ENCODE measurements around the gene VPS54. TPM values are rescaled to one million over a fixed set of nuclear protein-coding genes. Genes with fewer than 3 reads are reported as not detected.

VPS54 gene
- polyA plus RNA-seq, 1 of the 3 experiments (the other 2 are of a cell fraction), result 5.3 TPM

GRCh38 chr2:64018701-64019082 lies 536 bp downstream of the VPS54 start:
- Histone ChIP-seq H3K4me3 (ENCODE audit: low read depth in 2 of 2, low read length in 1 of 2) (peak overlapping the region; percentile 64 to 95), H3K9ac (peak overlapping the region; percentile 93), H4K20me1 (ENCODE audit: insufficient read depth) (peaks cover 10% of the 10 kb centered on the region), H3K9me2 (no peaks in the 10 kb centered on the region), H3K4me2 (peak overlapping the region; percentile 93), H3K27ac (ENCODE audit: low read depth in 2 of 2, low read length in 1 of 2) (peak overlapping the region; percentile 88), H3K36me3 (replicated peaks in 1 of 2; ENCODE audit: control insufficient read depth in 1 of 2, insufficient read depth in 2 of 2, low read length in 1 of 2) (peaks cover 0 to 7% of the 10 kb centered on the region in 2 experiments), H2AFZ (ENCODE audit: low read depth) (peak overlapping the region; percentile 87), H3K4me1 (ENCODE audit: control insufficient read depth in 1 of 2, insufficient read depth in 2 of 2, low read depth in 1 of 2, low read length in 1 of 2) (peaks cover 4 to 25% of the 10 kb centered on the region in 2 experiments), H3F3A (replicated peaks; ENCODE audit: insufficient read depth) (peaks cover 24% of the 10 kb centered on the region), H3K79me2 (ENCODE audit: insufficient read depth) (peaks cover 50% of the 10 kb centered on the region), H3K27me3 (ENCODE audit: insufficient read depth) (no peaks in the 10 kb centered on the region), H3K9me3 (no peaks in the 10 kb centered on the region)
- DNase-seq, result no peak
- POLR2A ChIA-PET, result interaction anchor here (0.9 kb wide), 1 partner anchor 177 kb away, joined by 3 read pairs; the partner anchor contains the start of gene UGP2
- CTCF ChIA-PET, result interaction anchor here (1.0 kb wide), 1 partner anchor 18 kb away, joined by 3 read pairs; no protein-coding TSS in a partner anchor
- TF ChIP-seq SIN3A (IDR thresholded peaks at IDR 0.05; ENCODE audit: borderline replicate concordance, low read depth, low read length) (0 out of 2 replicates have a peak, but pooled peaks have one; percentile 39), TAF1 (IDR thresholded peaks at IDR 0.05; ENCODE audit: borderline replicate concordance, low read depth, low read length) (0 out of 2 replicates have a peak, but pooled peaks have one; percentile 26), MXI1 (IDR thresholded peaks at IDR 0.05; ENCODE audit: low read depth, low read length) (peak; percentile 72), MAX (IDR thresholded peaks at IDR 0.05; ENCODE audit: low read depth) (no peak), ELF1 (IDR thresholded peaks at IDR 0.05) (no peak), EZH2phosphoT487 (IDR thresholded peaks at IDR 0.05; ENCODE audit: borderline replicate concordance, low read depth) (no peak), RFX5 (IDR thresholded peaks at IDR 0.05; ENCODE audit: low read length) (no peak), FOSL2 (IDR thresholded peaks at IDR 0.05; ENCODE audit: borderline replicate concordance, low read depth) (no peak), SMC3 (IDR thresholded peaks at IDR 0.05; ENCODE audit: low read depth, low read length) (no peak), GATA2 (CRISPR knock-in tag; IDR thresholded peaks at IDR 0.05) (no peak), POLR2AphosphoS5 (IDR thresholded peaks at IDR 0.05; ENCODE audit: low read depth, low read length) (no peak)
- TF ChIP-seq, protein P1, sequence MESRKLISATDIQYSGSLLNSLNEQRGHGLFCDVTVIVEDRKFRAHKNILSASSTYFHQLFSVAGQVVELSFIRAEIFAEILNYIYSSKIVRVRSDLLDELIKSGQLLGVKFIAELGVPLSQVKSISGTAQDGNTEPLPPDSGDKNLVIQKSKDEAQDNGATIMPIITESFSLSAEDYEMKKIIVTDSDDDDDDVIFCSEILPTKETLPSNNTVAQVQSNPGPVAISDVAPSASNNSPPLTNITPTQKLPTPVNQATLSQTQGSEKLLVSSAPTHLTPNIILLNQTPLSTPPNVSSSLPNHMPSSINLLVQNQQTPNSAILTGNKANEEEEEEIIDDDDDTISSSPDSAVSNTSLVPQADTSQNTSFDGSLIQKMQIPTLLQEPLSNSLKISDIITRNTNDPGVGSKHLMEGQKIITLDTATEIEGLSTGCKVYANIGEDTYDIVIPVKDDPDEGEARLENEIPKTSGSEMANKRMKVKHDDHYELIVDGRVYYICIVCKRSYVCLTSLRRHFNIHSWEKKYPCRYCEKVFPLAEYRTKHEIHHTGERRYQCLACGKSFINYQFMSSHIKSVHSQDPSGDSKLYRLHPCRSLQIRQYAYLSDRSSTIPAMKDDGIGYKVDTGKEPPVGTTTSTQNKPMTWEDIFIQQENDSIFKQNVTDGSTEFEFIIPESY (IDR thresholded peaks at IDR 0.05; ENCODE audit: borderline replicate concordance, low read depth), result no peak
- WGBS (ENCODE audit: low lambda C conversion rate), result 3% methylated on average over 11 of the region's 38 CpGs

GRCh38 chr2:64017811-64018700 lies 1.2 kb downstream of the VPS54 start:
- peak overlapping the region; percentile 88 for H3K27ac ChIP-seq (ENCODE audit: low read depth in 2 of 2, low read length in 1 of 2)
- H3K36me3 ChIP-seq (replicated peaks in 1 of 2; ENCODE audit: control insufficient read depth in 1 of 2, insufficient read depth in 2 of 2, low read length in 1 of 2), result peaks cover 0 to 7% of the 10 kb centered on the region in 2 experiments
- ChIA-PET CTCF (interaction anchor here (1.0 kb wide), 1 partner anchor 18 kb away, joined by 3 read pairs; no protein-coding TSS in a partner anchor), POLR2A (interaction anchor here (0.9 kb wide), 1 partner anchor 177 kb away, joined by 3 read pairs; the partner anchor contains the start of gene UGP2)
- H3K4me2 ChIP-seq, result peak overlapping the region; percentile 93
- H3K27me3 ChIP-seq (ENCODE audit: insufficient read depth), result no peaks in the 10 kb centered on the region
- peak overlapping the region; percentile 64 to 95 for H3K4me3 ChIP-seq (ENCODE audit: low read depth in 2 of 2, low read length in 1 of 2)
- H4K20me1 ChIP-seq (ENCODE audit: insufficient read depth), result peaks cover 10% of the 10 kb centered on the region
- H3K9ac ChIP-seq, result peak overlapping the region; percentile 93
- peaks cover 4 to 25% of the 10 kb centered on the region in 2 experiments for H3K4me1 ChIP-seq (ENCODE audit: control insufficient read depth in 1 of 2, insufficient read depth in 2 of 2, low read depth in 1 of 2, low read length in 1 of 2)
- H3K9me2 ChIP-seq, result no peaks in the 10 kb centered on the region
- 4% methylated on average over 22 of the region's 22 CpGs for WGBS (ENCODE audit: low lambda C conversion rate)
- peak; percentile 41 for DNase-seq
- peak overlapping the region; percentile 87 for H2AFZ ChIP-seq (ENCODE audit: low read depth)
- no peak for TF ChIP-seq EZH2phosphoT487 (IDR thresholded peaks at IDR 0.05; ENCODE audit: borderline replicate concordance, low read depth)
- TF ChIP-seq, protein P2, sequence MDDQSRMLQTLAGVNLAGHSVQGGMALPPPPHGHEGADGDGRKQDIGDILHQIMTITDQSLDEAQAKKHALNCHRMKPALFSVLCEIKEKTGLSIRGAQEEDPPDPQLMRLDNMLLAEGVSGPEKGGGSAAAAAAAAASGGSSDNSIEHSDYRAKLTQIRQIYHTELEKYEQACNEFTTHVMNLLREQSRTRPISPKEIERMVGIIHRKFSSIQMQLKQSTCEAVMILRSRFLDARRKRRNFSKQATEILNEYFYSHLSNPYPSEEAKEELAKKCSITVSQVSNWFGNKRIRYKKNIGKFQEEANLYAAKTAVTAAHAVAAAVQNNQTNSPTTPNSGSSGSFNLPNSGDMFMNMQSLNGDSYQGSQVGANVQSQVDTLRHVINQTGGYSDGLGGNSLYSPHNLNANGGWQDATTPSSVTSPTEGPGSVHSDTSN (IDR thresholded peaks at IDR 0.05), result peak; percentile 26
- H3F3A ChIP-seq (replicated peaks; ENCODE audit: insufficient read depth), result peaks cover 24% of the 10 kb centered on the region
- H3K9me3 ChIP-seq, result no peaks in the 10 kb centered on the region
- peaks cover 53% of the 10 kb centered on the region for H3K79me2 ChIP-seq (ENCODE audit: insufficient read depth)
